ENCODE results near the gene CLSTN2.

Gene CLSTN2

GRCh38 chr3:140258222-140258724 lies 323.3 kb downstream of the CLSTN2 start:
- TF ChIP-seq CTCF (IDR thresholded peaks at IDR 0.05; ENCODE audit: control insufficient read depth, insufficient read depth, low read depth, low read length, missing control alignments): no peak
- no peak for DNase-seq (ENCODE audit: low read depth)
- H3K4me3 ChIP-seq (ENCODE audit: control insufficient read depth, low read depth, low read length): no peak overlapping the region

- H3K4me3 ChIP-seq (ENCODE audit: control insufficient read depth, low read depth, low read length): no peak overlapping the region
- TF ChIP-seq CTCF (IDR thresholded peaks at IDR 0.05; ENCODE audit: control insufficient read depth, insufficient read depth, low read depth, low read length, missing control alignments): no peak
- no peak for DNase-seq (ENCODE audit: low read depth)
Observed at GRCh38 chr3:140265302-140265701, 330.3 kb downstream of the CLSTN2 start.

DNA sequence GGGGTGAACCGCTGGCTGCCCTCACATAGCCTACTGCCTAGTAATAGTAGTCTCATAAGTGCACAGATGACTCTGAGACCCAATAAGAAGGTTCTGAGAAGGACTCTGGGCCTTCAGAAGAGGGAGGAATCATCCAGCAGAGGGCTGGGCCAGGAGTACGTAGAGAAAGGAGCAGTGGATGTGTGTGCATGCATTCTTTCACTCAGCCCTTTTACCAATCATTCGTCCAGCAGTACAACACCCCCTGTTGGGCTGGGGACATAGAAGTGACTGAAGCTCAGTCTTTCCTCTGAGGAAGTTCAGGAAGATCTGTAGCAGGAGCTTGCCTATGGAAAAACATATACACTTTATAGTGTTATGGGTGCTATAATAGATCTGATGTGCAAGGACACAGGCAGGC lies 333.1 kb downstream of the CLSTN2 start:
- DNase-seq (ENCODE audit: low read depth): no peak
- no peak overlapping the region for H3K4me3 ChIP-seq (ENCODE audit: control insufficient read depth, low read depth, low read length)
- no peak for TF ChIP-seq CTCF (IDR thresholded peaks at IDR 0.05; ENCODE audit: control insufficient read depth, insufficient read depth, low read depth, low read length, missing control alignments)

DNA sequence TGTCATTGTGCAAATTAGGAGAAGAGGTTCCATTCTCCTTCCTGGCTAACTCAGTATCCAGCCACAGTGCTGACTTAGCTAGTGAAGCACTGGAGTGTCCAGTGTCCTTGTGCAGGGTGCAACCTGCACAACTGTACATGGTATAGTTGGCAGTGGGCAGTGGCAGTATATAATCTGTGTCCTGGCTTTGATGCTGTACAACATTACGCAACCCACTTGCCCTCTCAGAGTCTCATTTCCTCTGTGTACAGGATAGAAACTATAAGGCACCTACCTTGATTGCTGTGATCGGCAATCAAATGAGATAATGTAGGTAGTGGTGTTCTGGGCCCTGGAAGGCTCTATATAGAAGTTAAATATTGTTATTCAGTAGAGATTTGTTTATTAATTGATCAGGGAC lies 333.6 kb downstream of the CLSTN2 start:
- TF ChIP-seq CTCF (IDR thresholded peaks at IDR 0.05; ENCODE audit: control insufficient read depth, insufficient read depth, low read depth, low read length, missing control alignments): no peak
- DNase-seq (ENCODE audit: low read depth): no peak
- no peak overlapping the region for H3K4me3 ChIP-seq (ENCODE audit: control insufficient read depth, low read depth, low read length)

- no peak overlapping the region for H3K4me3 ChIP-seq (ENCODE audit: control insufficient read depth, low read depth, low read length)
- TF ChIP-seq CTCF (IDR thresholded peaks at IDR 0.05; ENCODE audit: control insufficient read depth, insufficient read depth, low read depth, low read length, missing control alignments): no peak
- DNase-seq (ENCODE audit: low read depth): no peak
Observed at GRCh38 chr3:140270329-140270728, 335.3 kb downstream of the CLSTN2 start.

GRCh38 chr3:140273542-140274195 lies 338.7 kb downstream of the CLSTN2 start:
- no peak overlapping the region for H3K4me3 ChIP-seq (ENCODE audit: control insufficient read depth, low read depth, low read length)
- TF ChIP-seq CTCF (IDR thresholded peaks at IDR 0.05; ENCODE audit: control insufficient read depth, insufficient read depth, low read depth, low read length, missing control alignments): no peak
- no peak for DNase-seq (ENCODE audit: low read depth)

Data from AG09309 (cell line).